Measurements from ENCODE around the gene CCDC34. TPM values are rescaled to one million over a fixed set of nuclear protein-coding genes. Genes with fewer than 3 reads are reported as not detected.

The CCDC34 gene
- total RNA-seq, 1 donor from 2014 or later = 10.1 TPM

DNA sequence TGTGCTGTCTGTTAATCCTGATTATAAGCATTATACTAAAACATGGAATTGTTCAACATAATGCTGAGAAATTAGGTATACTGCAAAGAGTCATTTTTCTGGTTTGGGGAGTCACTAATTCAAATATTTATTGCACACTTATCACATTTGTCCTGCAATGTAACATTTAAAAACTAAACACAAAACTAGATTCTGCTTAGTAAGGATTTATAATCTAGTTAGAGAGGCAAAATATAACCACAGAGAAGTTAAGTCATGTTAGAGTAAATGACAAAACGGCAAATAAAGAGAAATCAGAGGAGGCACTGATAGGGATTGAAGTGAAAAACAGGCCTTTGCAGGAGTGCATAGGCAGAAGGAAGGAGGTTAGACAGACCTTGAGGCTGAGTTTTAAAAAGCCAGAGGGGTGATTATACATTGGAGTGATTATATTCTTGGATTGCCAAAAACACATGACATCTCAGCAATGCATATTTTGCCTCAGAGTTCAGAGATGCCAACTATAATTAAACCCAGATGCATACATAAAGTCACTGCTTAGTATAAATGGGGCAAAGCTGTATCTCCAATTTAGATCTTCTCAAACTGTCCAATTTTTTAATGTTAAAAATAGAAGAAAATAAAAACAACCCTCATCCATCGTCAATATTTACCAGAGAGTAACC lies 49.7 kb downstream of the CCDC34 start:
- intact Hi-C loops (cut with micrococcal nuclease) = no loop called here
- Mint-ChIP-seq H3K4me1 (no peaks in the 10 kb centered on the region), H3K4me3 (no peak overlapping the region), H3K36me3 (ENCODE audit: low read depth) (no peaks in the 10 kb centered on the region), H3K9me3 (no peaks in the 10 kb centered on the region), H3K27ac (no peak overlapping the region), H3K27me3 (peaks cover 2% of the 10 kb centered on the region)
- DNase-seq = no peak

DNA sequence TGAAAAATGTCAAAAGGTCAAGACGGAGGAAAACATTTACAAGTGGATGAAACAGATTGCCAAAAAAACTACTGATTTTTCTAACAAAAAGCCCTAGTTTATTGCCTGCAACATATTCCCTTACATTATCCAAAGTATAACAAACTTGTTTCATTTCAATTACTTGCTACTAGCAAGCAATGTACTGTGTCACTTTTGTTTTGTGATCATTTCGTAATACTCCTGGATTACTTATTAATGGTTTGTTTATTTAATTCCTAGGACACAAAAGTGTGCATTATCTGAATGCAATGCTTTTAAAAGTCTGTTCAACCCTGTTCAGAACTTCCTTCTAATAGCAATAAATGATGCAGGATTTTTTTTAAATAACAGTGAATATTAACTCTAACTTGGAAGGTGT lies 50.9 kb downstream of the CCDC34 start:
- Mint-ChIP-seq H3K36me3 (ENCODE audit: low read depth) (no peaks in the 10 kb centered on the region), H3K27me3 (peaks cover 2% of the 10 kb centered on the region), H3K27ac (no peak overlapping the region), H3K4me3 (no peak overlapping the region), H3K4me1 (no peaks in the 10 kb centered on the region), H3K9me3 (no peaks in the 10 kb centered on the region)
- DNase-seq = no peak
- intact Hi-C loops (cut with micrococcal nuclease) = no loop called here

DNA sequence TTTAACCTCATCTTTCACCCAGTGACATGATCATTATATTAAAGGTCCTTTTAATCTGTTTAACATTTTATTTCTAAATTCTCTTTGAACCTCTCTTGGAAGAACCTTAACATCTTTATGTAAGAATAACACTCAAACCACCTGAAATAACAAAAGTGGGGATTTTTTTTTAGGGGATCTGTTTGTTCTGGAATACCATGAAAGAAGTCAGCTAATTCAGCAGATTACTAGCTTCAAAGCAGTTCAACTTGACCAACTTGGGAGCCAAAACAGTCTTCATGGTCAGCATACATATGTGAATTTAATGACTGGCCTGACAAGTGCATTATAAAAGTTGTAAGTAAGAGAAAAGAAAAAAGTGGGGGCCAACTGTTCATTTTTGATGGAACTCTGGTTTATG lies 52.3 kb downstream of the CCDC34 start:
- H3K27me3 Mint-ChIP-seq = peaks cover 2% of the 10 kb centered on the region
- no peaks in the 10 kb centered on the region for H3K36me3 Mint-ChIP-seq (ENCODE audit: low read depth)
- peaks cover 6% of the 10 kb centered on the region for H3K9me3 Mint-ChIP-seq
- no peak overlapping the region for H3K4me3 Mint-ChIP-seq
- intact Hi-C loops (cut with micrococcal nuclease) = no loop called here
- no peak for DNase-seq
- no peaks in the 10 kb centered on the region for H3K4me1 Mint-ChIP-seq
- H3K27ac Mint-ChIP-seq = no peak overlapping the region

DNA sequence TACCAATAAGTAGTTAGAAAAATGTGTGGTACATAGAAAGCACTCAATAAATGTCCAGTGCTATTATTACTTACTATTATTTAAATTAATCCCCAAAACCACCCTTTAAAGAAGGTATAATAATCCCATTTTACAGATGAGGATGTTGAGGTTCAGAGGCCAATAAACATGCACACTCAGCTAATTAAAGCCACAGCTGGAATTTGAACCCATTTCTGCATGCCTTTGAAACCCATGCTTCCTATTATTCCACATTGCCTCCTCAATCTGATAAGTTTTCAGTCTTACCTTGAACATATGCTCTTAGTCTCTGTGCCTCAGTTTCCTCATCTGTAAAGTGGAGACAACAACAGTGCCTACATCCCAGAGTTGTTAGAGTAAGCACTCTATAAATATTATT lies 52.8 kb downstream of the CCDC34 start:
- H3K4me1 Mint-ChIP-seq = no peaks in the 10 kb centered on the region
- H3K4me3 Mint-ChIP-seq = no peak overlapping the region
- no peaks in the 10 kb centered on the region for H3K36me3 Mint-ChIP-seq (ENCODE audit: low read depth)
- no peak for DNase-seq
- H3K27ac Mint-ChIP-seq = no peak overlapping the region
- H3K9me3 Mint-ChIP-seq = peaks cover 6% of the 10 kb centered on the region
- H3K27me3 Mint-ChIP-seq = peaks cover 2% of the 10 kb centered on the region
- intact Hi-C loops (cut with micrococcal nuclease) = no loop called here

DNA sequence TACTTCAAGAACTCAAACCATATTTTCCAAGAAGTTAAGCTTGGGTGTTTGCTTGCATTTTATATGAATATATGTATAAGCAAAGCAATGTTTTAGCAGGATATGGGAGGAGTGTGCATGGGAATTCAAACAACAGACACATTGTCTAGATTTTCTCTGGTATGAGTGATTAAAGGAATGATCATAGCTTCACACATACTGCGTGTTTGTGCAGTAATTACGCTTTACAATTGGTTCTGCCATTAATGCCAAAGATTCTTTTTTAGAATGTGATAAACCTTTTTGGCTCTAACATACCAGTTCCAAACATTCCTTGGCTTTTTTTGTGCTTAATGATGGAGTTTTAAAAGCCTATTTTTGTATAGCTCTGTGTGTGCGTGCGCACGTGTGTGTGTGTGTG lies 54.0 kb downstream of the CCDC34 start:
- intact Hi-C loops (cut with micrococcal nuclease) = no loop called here
- no peaks in the 10 kb centered on the region for H3K4me1 Mint-ChIP-seq
- no peaks in the 10 kb centered on the region for H3K36me3 Mint-ChIP-seq (ENCODE audit: low read depth)
- H3K27me3 Mint-ChIP-seq = peaks cover 2% of the 10 kb centered on the region
- DNase-seq = no peak
- no peak overlapping the region for H3K4me3 Mint-ChIP-seq
- no peak overlapping the region for H3K27ac Mint-ChIP-seq
- peaks cover 6% of the 10 kb centered on the region for H3K9me3 Mint-ChIP-seq

DNA sequence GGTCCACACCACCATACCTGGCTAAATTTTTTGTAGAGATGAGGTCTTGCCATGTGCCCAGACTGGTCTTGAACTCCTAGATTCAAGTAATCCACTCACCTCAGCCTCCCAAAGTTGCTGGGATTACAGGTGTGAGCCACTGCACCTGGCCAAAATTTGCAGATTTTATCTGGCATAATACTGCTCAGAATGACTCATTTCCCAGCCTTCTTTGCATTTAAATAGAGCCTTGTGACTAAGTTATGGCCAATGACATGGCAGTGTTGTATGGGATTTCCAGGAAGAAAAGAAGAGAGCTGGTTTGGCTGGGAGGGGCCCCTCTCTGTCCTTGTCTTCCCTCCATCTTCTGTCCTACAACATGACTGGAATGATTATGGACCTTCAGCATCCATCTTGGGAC lies 55.8 kb downstream of the CCDC34 start:
- Mint-ChIP-seq H3K9me3 (peaks cover 6% of the 10 kb centered on the region), H3K4me3 (no peak overlapping the region), H3K27me3 (no peaks in the 10 kb centered on the region), H3K27ac (no peak overlapping the region), H3K4me1 (no peaks in the 10 kb centered on the region), H3K36me3 (ENCODE audit: low read depth) (no peaks in the 10 kb centered on the region)
- intact Hi-C loops (cut with micrococcal nuclease) = no loop called here
- no peak for DNase-seq

DNA sequence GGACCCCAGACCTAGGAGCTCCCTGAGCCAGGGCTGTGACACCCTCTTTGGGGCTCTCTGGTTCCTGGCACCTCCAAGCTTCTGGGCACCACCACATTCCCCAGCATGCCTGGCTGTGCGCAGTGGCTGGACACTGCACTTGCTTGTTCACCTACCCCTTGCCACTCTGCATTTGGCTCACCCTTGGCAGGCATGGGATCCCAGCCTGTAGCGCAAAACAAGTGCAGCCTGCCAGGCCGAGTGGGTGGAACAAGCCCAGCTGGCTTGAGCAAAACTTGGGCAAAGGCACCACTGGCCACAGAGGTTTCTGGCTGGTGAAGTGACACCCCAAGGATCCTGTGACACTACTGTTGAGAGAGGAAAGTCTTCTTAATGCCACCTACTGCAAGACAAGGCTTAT lies 57.3 kb downstream of the CCDC34 start:
- no peak for DNase-seq
- Mint-ChIP-seq H3K36me3 (ENCODE audit: low read depth) (no peaks in the 10 kb centered on the region), H3K27me3 (no peaks in the 10 kb centered on the region), H3K4me3 (no peak overlapping the region), H3K9me3 (peaks cover 6% of the 10 kb centered on the region), H3K4me1 (peaks cover 1% of the 10 kb centered on the region), H3K27ac (no peak overlapping the region)
- intact Hi-C loops (cut with micrococcal nuclease) = no loop called here

DNA sequence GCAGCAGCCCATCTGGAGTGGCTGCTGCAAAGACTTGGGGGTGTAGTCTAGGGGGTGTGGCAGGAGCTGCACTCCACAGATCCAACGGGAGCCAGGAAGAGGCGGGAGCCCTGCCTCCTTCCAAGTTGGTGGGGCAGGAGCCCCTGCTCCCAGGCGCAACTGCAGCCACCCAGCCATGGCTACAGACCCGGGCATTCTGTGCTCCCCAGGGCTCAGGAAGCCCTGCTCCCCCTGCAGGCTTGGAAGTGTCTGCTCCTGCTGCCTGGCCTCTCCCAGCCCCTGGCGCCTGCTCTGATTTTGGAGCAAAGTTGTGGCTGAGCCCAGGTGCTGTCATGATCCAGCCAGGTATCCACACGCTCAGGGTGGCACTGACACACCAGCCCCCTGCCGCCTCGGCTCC lies 58.5 kb downstream of the CCDC34 start:
- Mint-ChIP-seq H3K4me3 (no peak overlapping the region), H3K9me3 (peaks cover 6% of the 10 kb centered on the region), H3K4me1 (peaks cover 1% of the 10 kb centered on the region), H3K27me3 (no peaks in the 10 kb centered on the region), H3K27ac (no peak overlapping the region), H3K36me3 (ENCODE audit: low read depth) (no peaks in the 10 kb centered on the region)
- DNase-seq = no peak
- intact Hi-C loops (cut with micrococcal nuclease) = no loop called here

DNA sequence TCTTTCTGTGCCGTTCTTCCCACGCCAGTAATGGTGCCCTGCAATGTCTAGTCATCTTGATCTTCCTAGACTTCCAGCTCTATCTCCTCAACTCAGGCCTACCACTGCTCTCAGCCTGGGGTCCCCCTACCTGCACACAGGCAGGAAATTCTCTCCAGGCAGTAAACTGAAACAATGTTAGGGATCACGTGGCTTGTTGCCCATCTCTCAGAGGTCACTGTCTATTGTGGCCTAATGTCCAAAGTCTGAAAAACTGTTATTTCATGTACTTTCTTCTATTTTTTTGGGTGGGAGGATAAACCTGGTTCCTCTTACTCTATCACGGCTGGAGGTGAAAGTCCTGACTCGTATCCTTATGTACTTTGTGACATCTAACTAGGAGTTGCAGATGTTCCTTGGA lies 59.1 kb downstream of the CCDC34 start:
- no peak overlapping the region for H3K27ac Mint-ChIP-seq
- no peak for DNase-seq

DNA sequence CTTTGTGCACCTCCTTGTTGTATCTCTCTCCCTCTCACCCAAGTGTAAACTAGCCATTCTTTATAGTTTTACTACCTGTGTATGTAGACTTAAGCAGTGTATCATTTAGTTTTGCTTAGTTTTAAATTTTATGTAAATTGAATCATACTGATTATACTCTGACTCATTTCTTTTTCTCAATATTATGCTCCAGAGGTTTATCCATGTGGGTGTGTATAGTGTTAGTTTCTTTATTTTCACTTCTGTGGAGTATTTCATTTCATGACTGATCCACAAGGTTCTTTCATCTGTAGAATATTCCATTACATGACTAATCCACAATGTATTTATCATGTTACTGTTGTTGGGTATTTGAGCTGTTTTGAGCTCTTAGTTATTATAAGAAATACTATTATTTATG lies 62.0 kb downstream of the CCDC34 start:
- peaks cover 1% of the 10 kb centered on the region for H3K4me1 Mint-ChIP-seq
- intact Hi-C loops (cut with micrococcal nuclease) = loop anchor here (1.0 kb wide), 1 partner anchor 18 kb away; no protein-coding TSS in a partner anchor
- H3K4me3 Mint-ChIP-seq = no peak overlapping the region
- DNase-seq = no peak
- no peaks in the 10 kb centered on the region for H3K9me3 Mint-ChIP-seq
- H3K27ac Mint-ChIP-seq = no peak overlapping the region
- no peaks in the 10 kb centered on the region for H3K27me3 Mint-ChIP-seq
- H3K36me3 Mint-ChIP-seq (ENCODE audit: low read depth) = no peaks in the 10 kb centered on the region

More for the DNA sequence above, 59.1 kb downstream of the CCDC34 start:
- no peaks in the 10 kb centered on the region for H3K36me3 Mint-ChIP-seq (ENCODE audit: low read depth)
- peaks cover 1% of the 10 kb centered on the region for H3K4me1 Mint-ChIP-seq
- intact Hi-C loops (cut with micrococcal nuclease) = no loop called here
- peaks cover 6% of the 10 kb centered on the region for H3K9me3 Mint-ChIP-seq
- no peak overlapping the region for H3K4me3 Mint-ChIP-seq
- H3K27me3 Mint-ChIP-seq = no peaks in the 10 kb centered on the region

DNA sequence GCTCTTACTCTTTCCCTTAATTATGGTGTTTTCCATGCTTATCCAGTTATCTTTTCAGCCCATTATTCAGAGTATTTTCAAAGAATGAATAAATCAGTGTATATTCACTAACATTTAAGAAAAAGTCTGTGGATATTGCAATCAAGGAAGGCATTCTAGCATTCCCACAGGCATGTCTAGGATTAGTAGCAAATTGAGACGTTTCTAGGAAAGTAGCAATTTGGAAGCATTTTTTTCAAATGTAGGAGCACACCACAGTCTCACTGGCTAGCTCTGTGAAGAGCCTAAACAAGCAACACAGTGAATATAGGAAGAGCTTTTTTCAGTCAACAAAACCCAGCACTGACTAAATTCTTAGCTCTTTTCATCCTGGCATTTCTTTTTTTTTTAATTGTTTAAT lies 65.4 kb downstream of the CCDC34 start:
- intact Hi-C loops (cut with micrococcal nuclease) = no loop called here
- H3K4me1 Mint-ChIP-seq = peaks cover 1% of the 10 kb centered on the region
- no peaks in the 10 kb centered on the region for H3K27me3 Mint-ChIP-seq
- H3K27ac Mint-ChIP-seq = no peak overlapping the region
- H3K9me3 Mint-ChIP-seq = peaks cover 3% of the 10 kb centered on the region
- no peak overlapping the region for H3K4me3 Mint-ChIP-seq
- no peak for DNase-seq
- no peaks in the 10 kb centered on the region for H3K36me3 Mint-ChIP-seq (ENCODE audit: low read depth)

DNA sequence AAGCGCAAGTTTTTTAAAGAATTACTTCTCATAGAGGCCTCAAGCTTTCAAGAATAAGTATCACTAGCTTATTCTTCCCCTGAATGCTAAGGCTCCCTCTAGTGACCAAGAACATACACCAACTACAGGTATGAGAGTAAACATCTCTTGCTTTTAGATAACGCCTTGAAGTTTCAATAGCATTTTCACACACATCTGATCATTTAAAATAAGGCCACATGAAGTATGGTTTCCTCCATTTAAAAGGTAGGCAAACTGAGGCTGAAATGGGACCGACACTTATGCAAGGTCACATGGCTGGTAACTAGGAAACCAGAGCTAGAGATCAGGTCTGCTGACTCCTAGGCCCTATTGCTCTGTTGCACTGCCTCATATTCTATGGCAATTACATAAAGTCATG lies 66.5 kb downstream of the CCDC34 start:
- H3K36me3 Mint-ChIP-seq (ENCODE audit: low read depth) = no peaks in the 10 kb centered on the region
- no peaks in the 10 kb centered on the region for H3K27me3 Mint-ChIP-seq
- DNase-seq = no peak
- intact Hi-C loops (cut with micrococcal nuclease) = no loop called here
- peaks cover 8% of the 10 kb centered on the region for H3K9me3 Mint-ChIP-seq
- H3K4me3 Mint-ChIP-seq = no peak overlapping the region
- H3K4me1 Mint-ChIP-seq = peaks cover 1% of the 10 kb centered on the region
- no peak overlapping the region for H3K27ac Mint-ChIP-seq

DNA sequence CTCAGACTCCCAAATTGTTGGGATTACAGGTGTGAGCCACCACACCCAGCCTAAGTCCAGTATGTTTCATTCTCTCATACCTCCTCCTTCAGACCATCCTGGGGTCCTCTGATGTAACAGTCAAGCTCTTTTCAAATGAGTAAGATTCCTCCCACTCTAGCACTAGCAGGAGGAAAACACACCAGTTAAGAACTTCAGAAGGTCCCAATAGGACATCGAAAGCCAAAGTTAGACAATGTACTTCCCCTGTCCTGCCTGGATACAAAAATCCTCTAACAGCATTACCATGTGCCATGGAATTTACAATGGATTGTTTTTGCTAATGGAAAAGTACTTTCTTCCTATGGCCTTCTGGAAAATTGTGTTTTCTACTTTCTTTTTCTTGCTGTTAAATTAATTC lies 67.1 kb downstream of the CCDC34 start:
- intact Hi-C loops (cut with micrococcal nuclease) = no loop called here
- no peaks in the 10 kb centered on the region for H3K4me1 Mint-ChIP-seq
- H3K9me3 Mint-ChIP-seq = peaks cover 11% of the 10 kb centered on the region
- no peaks in the 10 kb centered on the region for H3K36me3 Mint-ChIP-seq (ENCODE audit: low read depth)
- DNase-seq = no peak
- H3K4me3 Mint-ChIP-seq = no peak overlapping the region
- H3K27ac Mint-ChIP-seq = no peak overlapping the region
- no peaks in the 10 kb centered on the region for H3K27me3 Mint-ChIP-seq

DNA sequence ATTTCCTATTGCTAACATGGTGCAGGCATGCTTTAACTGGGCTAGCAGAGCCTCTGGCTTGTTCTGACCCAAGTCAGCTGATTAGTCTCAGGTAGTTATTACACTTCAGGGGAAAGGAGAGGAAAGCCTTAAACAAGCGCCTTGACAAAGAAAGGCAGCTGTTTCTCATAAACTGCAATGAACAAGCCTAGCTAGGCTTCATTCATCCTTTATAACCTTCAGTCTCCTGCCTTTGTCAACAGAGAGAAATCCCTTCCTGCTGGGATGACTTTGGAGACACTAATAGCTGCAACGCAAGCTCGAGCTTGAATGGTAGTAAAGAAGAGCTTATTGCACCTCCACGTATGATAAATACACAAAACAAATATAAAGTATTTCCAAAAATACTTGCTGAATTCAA lies 68.4 kb downstream of the CCDC34 start:
- peaks cover 11% of the 10 kb centered on the region for H3K9me3 Mint-ChIP-seq
- no peaks in the 10 kb centered on the region for H3K27me3 Mint-ChIP-seq
- H3K4me1 Mint-ChIP-seq = no peaks in the 10 kb centered on the region
- no peak overlapping the region for H3K27ac Mint-ChIP-seq
- no peaks in the 10 kb centered on the region for H3K36me3 Mint-ChIP-seq (ENCODE audit: low read depth)
- DNase-seq = no peak
- no peak overlapping the region for H3K4me3 Mint-ChIP-seq
- intact Hi-C loops (cut with micrococcal nuclease) = no loop called here

Measured in activated CD4-positive, alpha-beta T cell treated with anti-CD3 and anti-CD28 coated beads, Interleukin-2, amount 10 ng/mL, durations not matched to agents 24 days and 14 days (primary cell).